HuH-7.5 (cell line): ENCODE measurements around the gene CIAO2B.
"Not testable (repeated sequence)": the region's sequence is repeated elsewhere in the genome, so short reads cannot be mapped to it uniquely, and the experiment has no call there.

ENCODE experiments used
- DNase-seq: peaks from one replicate; pipeline ENCODE4 v3.0.0; 2011; ENCODE audit warnings: low spot score

The CIAO2B gene

DNA sequence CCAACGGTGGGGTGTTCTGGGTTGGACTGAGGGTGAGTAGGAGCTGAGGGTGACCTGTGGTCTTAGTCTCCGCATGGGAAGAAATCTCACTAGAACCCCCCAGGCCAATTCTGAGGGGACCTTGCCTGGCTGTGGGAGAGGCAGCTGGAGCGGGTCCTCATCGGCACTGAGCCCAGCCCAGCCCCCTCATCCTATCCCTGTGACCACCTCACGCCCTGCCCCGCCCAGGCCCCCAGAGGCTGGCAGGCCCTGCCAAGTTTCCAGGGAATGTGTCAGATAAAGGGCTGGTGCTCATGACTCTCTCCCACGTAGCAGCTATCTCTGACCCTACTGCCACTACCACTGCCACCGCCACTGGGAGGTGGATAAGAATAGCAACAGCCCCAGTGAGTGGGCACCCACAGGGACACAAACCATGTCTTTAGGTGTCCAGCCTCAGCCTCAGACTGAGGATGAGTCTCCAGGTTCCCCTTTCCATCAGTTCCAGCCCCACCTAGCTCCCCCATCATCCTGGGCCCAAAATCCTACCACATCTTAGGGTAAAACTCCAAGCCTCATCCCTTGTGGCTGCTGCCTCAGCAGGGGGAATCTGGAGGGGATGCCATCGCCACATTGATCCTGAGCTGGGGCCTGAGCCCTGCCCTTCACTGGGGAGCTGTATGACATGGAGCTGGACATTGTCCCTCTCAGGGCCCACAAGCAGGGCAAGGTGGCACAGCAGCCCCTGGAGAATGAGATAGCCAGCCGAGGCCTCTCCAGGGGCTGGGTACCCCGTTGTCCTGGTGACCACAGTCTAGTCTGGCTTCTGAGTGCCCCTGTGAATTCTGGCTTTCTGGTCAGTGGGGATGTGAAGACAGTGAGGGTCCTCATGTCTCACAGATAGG, 30.4 kb downstream of the CIAO2B start:
- peak; percentile 3 for DNase-seq

DNA sequence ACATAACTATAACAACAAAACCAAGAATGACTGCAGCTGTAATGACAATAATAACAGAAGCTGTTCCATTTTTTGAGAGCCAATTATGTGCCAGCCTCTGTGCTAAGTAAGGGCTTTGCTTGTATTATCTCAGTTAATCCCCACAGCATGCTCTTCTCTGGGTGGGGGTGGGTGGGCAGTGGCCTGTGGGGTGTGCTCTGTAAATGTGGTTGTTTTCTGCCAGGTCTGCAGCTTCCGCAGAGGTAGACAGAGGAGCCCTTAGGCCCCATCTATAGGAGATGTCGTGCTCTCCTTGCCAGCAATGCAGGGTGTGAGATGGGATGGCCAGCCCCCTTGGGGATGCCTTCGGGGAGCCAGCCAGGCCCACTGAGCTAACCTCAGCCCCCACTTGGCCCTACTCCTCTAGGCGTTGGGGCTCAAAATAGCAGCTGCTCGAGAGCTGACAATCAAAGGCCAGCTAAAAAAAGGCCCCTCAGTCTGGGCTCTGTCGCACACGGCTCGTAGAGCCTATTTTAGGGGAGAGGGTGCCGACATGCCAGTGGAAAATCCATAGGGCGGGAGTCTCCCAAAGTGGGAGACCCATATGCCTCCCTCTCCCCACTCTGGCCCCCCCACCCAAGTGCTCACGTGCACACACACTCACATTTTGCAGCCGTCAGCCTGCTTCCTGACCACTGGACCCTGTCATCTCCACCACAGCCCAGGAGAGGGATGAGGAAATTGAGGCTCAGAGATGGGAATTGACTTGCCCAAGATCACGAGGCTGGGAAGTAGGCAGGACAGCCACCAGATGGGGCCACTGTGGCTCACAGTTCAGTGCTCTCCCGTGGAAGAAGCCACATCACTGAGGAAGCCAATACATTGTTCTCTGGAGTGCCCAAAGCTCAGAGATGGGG, 31.3 kb downstream of the CIAO2B start:
- no peak for DNase-seq

DNA sequence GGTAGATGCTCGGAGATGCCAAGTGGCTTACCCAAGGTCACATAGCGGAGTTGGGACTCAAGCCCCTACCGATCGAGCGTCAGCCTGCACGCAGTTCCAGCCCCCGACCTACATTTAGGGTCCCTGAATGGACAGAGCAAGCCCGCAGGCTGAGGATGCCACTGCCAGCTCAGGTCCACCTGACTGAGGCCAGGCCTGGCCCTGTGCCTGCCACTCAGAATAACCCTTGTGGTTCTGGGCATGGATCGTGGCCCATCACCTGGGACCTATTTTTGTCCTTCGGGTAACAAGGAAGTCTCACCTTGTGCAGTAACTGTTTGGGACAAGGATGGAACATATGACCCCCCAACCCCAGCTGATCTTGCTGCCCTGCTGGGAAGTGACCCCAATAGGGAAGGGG, 32.6 kb downstream of the CIAO2B start:
- DNase-seq: no peak

DNA sequence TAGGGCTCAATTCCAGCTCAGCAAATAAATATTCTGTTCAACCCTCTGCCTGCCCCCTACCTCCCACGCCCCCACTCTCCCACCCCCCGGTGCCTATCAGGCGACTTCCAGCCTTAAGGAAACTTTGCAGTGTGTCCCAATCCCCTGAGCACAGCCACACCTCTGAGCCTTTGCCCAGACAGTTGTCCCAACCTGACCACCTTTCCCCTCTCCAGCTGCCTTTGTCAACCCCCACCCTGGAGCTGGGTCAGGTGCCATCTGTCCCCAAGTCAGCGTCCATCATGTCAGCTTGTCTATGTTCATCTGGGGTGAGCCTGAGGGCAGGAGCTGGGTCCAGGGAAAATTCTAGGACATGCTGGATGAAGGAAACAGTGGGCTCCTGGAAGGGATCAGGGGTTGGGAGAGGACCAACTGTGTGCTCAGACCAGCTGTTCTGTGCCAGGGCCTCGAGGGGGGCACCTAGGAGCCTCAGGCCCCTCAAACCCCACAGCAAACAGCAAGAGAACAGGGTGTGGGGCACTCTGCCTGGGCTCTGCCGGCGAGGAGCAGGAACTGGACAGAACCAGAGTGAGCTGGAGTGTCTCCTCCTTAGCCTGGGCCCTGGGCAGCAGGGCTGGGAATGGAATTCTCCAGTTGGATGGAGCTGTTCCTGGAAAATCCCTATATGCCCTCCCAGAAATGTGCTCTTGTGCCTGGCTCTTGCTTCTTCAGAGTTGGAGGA, 33.3 kb downstream of the CIAO2B start:
- DNase-seq: no peak

DNA sequence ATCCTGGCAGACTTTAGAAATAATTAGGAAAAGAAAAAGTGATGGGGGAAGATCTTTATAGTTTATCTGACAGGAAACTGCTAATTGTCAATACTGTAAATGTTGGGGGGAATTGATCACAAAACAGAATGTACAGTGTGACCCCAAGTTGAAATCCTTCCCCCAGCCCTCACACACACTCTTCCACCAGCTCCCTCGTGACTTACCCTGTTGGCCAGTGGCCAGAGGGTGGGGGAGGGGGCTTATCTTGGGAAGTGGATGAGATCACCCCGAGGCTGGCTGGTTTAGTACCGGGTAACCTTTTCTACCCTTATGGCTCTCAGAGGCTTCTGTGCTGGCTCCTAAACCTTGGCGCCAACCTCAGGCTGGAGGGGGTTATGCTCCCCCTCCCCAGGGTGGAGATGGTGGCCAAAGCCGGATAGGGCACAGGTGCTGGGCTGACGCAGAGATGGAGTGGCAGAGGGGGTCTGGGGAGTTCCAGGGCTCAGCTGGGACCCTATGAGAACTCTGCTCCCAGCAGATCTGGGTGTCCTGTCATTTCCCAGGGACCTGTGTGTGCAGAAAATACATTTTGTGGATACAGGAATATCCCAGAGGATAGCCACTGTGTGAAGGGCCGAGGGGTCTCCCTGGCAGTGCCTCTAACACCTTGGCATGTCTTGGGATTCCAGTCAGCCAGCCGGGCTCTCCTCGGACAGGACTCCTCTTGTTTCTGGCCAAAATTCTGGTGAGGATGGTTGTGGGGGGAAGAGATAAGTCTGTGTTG, 34.1 kb downstream of the CIAO2B start:
- no peak for DNase-seq

DNA sequence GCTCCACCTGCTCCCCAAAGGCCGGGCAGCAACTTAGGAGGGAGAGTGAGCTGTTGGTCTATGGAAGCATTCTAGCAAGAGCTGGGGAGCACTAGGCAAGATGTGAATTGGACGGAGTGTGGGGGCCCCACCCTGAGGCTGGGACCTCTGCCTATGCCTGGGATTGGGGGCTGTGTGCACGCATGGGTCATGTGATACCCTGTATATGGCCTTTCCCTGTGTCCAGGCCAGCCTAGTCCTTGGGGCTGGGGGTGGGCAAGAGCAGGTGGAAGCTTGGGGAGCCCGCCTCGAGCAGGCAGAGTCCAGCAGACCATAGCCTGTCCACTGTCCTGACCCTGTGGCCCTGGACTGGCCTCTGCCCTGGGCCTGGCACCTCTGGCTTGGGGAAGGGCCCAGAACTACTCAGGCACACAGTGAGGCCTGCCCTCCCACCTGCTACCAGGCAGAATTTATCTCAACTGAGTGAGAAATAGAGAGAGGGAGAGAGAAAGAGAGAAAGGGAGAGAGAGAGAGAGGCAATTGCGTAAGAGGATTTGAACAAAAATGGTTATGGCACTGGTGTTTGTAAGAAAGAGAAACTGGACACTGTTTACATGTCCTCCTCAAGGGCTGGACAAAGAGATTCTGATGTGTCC, 34.8 kb downstream of the CIAO2B start:
- DNase-seq: no peak

DNA sequence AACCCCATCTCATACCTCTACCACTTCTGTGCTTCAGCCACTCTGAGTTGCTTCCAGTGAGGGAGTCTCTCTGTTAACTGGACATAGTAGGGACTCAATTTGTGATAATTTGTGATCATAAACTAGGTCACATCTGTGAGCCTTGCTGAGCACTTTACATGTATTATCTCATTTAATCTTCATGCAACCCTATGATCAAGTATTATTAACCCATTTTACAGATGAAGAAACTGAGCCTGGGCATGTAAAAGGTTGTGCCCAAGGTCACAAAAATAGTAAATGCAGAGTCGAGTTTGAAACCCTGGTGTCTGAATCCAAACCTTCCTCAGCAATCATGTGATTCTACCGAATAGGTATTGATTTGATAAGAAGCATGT, 35.3 kb downstream of the CIAO2B start:
- DNase-seq: no peak

DNA sequence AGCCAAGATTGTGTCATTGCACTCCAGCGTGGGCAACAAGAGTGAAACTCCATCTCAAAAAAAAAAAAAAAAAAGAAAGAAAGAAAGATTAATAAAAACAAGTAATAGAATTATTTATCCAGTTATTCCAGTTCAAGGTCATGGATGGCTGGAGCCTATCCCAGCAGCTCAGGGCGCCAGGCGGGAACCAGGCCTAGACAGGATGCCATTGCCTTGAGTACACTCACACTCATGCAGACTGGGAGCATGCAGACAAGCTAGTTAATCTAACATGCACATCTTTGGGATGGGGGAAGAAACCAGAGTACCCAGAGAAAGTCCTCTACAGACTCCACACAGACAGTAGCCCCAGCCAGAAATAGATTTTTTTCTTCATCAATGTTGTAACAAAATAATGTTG, 36.0 kb downstream of the CIAO2B start:
- DNase-seq: no peak

DNA sequence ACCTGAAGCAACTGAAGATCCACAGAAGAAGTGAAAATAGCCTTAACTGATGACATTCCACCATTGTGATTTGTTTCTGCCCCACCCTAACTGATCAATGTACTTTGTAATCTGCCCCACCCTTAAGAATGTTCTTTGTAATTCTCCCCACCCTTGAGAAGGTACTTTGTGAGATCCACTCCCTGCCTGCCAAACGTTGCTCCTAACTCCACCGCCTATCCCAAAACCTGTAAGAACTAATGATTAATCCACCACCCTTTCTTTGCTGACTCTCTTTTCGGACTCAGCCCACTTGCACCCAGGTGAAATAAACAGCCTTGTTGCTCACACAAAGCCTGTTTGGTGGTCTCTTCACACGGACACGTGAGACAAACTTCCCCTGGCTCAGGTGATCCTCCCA, 37.5 kb downstream of the CIAO2B start:
- not testable (repeated sequence) for DNase-seq

DNA sequence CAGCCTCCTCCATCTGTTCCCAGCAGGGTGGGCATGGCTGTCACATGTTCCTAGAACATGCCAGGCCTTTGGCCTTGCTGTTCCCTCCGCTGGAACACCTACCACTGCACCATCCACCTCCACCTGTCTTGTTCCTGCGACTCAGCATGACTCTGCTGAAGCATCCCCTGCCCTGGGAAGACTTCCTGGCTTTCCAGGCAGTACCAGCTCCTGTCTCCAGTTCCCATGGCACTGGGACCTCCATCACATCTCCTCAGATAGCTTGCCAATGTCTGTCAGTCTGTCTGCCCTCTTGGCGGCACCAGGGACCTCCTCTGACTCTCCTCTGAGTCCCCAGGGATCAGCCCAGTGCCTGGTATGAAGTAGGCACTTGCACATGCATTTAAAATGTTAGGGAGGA, 38.2 kb downstream of the CIAO2B start:
- no peak for DNase-seq

DNA sequence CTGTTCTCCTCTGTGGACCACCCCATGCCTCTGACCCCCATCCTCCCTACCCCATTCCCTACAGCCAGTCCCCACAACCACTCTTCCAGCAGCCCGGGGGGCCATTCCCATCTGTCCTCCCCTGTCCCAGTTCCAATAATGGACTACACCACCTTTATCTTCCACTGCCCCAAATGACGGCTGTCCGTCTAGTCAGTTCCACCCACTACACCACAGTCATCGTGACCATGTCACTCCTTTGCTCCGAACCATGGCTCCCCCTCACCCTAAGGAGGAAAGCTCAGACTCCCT, 38.6 kb downstream of the CIAO2B start:
- DNase-seq: no peak

DNA sequence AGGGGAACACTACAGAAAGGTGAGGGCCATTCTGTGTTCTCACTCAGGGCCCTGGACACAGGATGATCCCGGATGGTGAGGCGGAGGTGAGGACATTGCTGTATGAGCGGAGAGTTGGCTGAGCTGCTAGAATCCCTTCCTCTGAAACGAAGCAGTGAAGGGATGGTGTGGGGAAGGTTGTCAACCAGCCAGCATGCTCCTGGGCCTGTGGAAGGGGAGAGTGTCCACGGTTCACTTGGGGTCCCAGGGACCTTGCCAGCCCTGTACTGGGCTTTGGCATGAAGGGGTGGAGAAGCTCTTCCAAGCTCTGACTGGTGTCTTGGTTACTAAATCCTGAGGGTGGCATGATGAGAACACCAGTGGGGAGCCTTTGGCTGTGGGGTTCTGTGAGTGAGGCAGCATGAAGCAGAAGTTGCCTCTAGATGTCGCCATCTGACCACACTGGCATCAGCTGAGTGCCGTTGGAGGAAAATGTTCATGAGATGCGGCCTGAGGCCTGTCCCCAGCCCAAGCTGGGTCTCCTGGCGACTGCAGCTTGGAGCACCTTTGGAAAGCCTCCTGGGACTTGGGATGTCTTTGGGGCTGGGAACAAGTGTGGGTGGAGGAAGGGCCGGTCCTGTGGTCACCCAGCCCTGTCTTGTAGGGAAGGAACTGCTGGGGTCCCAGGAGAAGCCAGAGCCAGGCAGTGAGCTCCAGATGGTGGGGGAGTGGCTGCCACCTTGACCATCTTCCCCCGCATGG, 39.1 kb downstream of the CIAO2B start:
- no peak for DNase-seq

DNA sequence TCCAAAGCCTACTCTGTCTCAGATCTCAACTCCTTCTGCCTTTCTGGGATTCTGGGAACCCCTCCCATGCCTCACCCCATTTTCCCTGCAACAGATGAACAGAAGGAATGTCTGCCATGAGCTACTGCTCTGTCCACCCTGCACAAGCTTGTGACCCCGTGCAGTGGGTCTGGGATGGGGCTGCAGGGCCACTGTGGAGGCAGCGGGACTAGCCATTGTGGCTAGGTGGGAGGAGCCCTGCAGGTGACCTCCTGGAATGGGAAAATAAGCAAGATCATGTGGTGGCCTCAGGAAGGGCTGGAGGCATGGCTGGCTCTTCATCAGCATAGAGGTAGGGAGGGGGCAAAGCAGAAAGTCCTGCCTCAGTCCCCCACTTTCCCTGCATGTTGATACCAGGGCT, 40.1 kb downstream of the CIAO2B start:
- no peak for DNase-seq

DNA sequence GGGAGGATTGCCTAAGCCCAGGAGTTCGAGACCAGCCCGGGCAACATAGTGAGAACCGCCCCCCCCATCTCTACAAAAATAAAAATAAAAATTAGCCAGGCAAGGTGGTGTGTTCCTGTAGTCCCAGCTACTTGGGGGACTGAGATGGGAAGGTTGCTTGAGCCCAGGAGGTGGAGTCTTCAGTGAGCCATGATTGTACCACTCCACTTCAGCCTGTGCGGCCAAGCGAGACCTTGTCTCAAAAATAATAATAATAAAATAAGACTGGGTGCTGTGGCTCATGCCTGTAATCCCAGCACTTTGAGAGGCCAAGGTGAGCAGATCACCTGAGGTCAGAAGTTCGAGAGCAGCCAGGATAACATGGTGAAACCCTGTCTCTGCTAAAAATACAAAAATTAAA, 42.4 kb downstream of the CIAO2B start:
- no peak for DNase-seq

DNA sequence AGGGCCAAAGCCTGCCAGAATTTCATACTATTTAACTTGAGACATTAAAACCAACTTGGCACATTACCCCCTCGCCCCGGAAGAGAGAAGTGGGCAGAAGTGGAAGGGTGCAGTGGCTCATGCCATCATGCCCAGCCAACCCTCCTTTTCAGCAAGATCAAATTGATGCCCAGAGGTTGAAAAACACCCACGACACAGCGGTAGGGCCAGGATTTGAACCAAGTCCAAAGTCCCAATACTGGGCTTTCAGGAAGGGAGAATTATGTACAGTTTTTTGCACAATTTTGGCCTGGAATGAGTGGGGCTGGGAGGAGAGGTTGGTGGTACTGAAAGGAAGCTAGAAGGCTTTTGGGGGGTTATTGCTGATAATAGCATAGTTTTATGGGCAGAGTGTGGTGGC, 42.8 kb downstream of the CIAO2B start:
- no peak for DNase-seq

DNA sequence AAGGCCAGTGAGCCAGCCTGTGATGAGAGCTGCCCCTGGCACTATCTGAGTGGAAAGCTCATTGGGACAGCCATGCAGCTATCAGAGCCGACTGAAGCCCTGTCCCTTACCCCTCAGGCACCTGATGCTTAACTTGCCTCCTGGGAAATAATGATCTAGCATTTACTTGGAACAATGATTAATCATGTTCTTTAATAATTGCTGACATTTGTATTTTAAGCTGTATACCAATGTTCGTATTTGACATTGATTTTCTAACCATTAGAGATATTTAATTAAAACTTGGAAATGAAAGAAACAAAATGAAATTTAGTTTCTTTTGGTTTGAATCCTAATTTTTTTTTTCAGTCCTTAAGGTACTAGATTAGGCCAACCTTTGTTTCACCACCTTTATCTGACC, 43.4 kb downstream of the CIAO2B start:
- no peak for DNase-seq

DNA sequence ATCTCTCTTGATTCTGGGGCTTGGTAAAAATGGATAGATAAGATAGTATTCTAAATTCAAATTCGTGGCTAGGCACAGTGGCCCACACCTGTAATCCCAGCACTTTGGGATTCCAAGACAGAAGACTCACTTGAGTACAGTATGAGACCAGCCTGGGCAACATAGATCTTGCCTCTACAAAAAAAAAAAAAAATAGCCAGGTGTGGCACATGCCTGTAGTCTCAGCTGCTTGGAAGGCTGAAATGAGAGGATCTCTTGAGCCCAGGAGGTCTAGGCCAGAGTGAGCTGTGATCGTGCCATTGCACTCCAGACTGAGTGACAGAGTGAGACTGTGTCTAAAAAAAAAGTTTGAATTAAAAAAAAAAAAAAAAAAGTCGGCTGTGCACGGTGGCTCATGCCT, 44.6 kb downstream of the CIAO2B start:
- DNase-seq: no peak

DNA sequence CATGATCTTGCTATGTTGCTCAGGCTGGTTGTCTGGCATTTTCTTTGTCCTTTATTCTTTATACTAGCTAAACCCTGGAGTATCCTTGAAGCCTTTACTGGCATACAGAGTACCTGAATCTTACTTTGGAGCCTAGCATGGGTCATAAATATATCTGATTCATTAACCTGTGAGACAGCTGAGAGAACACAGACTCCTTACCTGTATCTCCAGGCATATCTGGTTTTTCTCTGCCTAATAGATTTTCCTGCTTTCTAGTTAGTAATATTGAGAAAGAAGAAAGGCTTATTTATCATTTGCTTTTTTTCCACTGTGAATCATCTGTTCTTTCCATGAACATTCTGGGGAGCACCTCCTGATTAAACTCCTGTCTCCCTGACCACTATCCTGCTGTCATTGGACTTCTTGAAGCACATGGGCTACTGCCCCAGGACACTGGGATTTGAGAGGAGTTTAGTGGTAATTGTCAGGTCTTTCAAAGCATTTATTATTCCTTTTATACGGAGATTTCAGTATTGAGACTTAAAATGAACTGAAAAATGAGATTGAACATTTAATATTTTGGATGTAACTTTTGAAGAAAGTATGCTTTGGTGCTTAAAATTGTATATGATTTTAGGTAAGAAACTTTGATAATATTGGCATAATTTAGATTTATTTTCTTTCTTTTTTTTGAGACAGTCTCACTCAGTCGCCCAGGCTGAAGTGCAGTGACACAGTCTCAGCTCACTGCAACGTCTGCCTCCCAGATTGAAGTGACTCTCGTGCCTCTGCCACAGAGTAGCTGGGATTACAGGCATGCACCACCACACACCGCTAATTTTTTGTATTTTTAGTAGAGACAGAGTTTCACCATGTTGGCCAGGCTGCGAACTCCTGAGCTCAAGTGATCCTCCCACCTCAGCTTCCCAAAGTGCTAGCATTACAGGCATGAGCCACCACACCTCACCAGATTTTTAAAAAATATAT, 45.3 kb downstream of the CIAO2B start:
- no peak for DNase-seq

DNA sequence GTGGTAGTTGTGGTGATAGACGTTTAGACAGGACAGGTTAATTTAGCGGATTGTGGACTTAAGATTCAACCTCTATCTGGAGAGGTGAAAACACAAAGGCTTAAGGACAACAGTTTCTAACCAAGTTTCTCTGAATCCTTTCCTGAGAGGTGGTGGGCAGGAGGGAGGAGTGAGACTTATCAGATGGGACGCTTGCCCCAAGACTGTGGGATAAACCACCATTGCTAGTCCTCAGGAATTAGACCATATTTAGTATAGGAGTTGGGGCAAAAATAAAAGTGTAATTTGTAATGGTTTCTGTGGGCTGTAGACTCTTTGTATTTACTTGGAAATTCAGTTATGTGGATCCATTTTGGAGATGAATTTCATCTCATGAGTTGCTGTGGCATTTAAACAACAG, 47.3 kb downstream of the CIAO2B start:
- DNase-seq: no peak

DNA sequence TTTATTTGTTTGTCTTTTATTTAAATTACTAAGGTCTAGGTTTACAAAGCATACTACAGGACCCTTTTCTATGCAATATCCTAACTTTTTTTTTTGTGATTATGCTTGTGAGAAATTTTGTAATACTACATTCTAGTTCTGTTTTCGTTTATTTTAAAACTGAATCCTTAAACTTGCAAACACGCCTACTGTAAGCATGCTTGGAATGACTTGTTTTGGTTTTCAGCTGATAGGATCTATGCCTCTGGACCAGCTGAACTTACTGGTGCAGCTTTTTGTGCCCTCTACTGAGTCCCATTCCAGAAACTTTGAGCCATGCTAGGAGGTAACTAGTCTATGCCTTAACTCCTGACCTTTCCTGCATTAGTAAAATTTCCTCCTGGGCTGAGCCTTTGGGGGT, 47.9 kb downstream of the CIAO2B start:
- no peak for DNase-seq
